Common myeloid progenitor, CD34-positive (primary cell): Measurements from ENCODE around the gene WSCD2.

Source experiments
- CTCF ChIA-PET: fragments of 350-600 bp; sonication (Branson Sonifier 250); formaldehyde crosslinking; loops from one replicate; lab custom pipeline; 2021; ENCODE audit warnings: antibody characterized with exemption; lab: Charles Lee
- POLR2A ChIA-PET: fragments of 350-600 bp; sonication (Branson Sonifier 250); formaldehyde crosslinking; loops from one replicate; lab custom pipeline; 2021; ENCODE audit warnings: antibody characterized with exemption; lab: Charles Lee
- DNase-seq, 3 donors: peaks; one replicate each; pipeline versions ENCODE4 v3.0.0 to v3.0.0-alpha.2; 2013
- H3K27ac ChIP-seq, 2 experiments: 1 replicate in 1 of 2; 2 replicates in 1 of 2; pipeline ENCODE4 v1.7.0; 2013; ENCODE audit warnings: inconsistent platforms in 2 of 2, low read length in 2 of 2, mild to moderate bottlenecking in 2 of 2, low read depth in 1 of 2, moderate library complexity in 1 of 2; ENCODE audit not compliant: severe bottlenecking in 2 of 2, insufficient read depth in 1 of 2, poor library complexity in 1 of 2
- H3K27me3 ChIP-seq, 5 experiments: replicated peaks in 2 of 5; 1 replicate in 3 of 5; 2 replicates in 2 of 5; pipeline versions ENCODE4 v1.6.1 to v1.7.0; 2013; ENCODE audit warnings: low read length in 4 of 5, mild to moderate bottlenecking in 2 of 5, moderate library complexity in 2 of 5, inconsistent platforms in 1 of 5; ENCODE audit not compliant: insufficient read depth in 5 of 5, control insufficient read depth in 4 of 5
- H3K36me3 ChIP-seq, 4 experiments: 1 replicate in 2 of 4; 2 replicates in 2 of 4; pipeline versions ENCODE4 v1.6.1 to v1.7.0; 2013; ENCODE audit warnings: low read length in 3 of 4, control low read depth in 1 of 4, mild to moderate bottlenecking in 1 of 4; ENCODE audit not compliant: control insufficient read depth in 4 of 4, insufficient read depth in 4 of 4
- H3K4me1 ChIP-seq, 4 experiments: 1 replicate in 3 of 4; 2 replicates in 1 of 4; pipeline versions ENCODE4 v1.6.1 to v1.7.1; 2013; ENCODE audit warnings: low read length in 3 of 4, mild to moderate bottlenecking in 3 of 4, control low read depth in 1 of 4, inconsistent platforms in 1 of 4, moderate library complexity in 1 of 4; ENCODE audit not compliant: control insufficient read depth in 4 of 4, insufficient read depth in 4 of 4; ENCODE audit errors: control extremely low read depth in 1 of 4
- H3K4me3 ChIP-seq, 7 experiments: 1 replicate in 4 of 7; 2 replicates in 3 of 7; pipeline versions ENCODE4 v1.5.1 to v1.7.0; 2013; ENCODE audit warnings: mild to moderate bottlenecking in 7 of 7, low read length in 6 of 7, moderate library complexity in 6 of 7, inconsistent platforms in 2 of 7, low read depth in 2 of 7, control low read depth in 1 of 7; ENCODE audit not compliant: insufficient read depth in 4 of 7, control insufficient read depth in 1 of 7; ENCODE audit errors: extremely low read depth in 1 of 7
- H3K9me3 ChIP-seq, 5 experiments: 1 replicate in 4 of 5; 2 replicates in 1 of 5; pipeline versions ENCODE4 v1.6.1 to v1.7.1; 2013; ENCODE audit warnings: low read length in 4 of 5, mild to moderate bottlenecking in 2 of 5, inconsistent platforms in 1 of 5, low read depth in 1 of 5, moderate library complexity in 1 of 5; ENCODE audit not compliant: control insufficient read depth in 4 of 5, insufficient read depth in 2 of 5; ENCODE audit errors: control extremely low read depth in 1 of 5
- WGBS: methylation state at CpG from one replicate; pipeline ENCODE4 v1.1.5; 2013; ENCODE audit not compliant: insufficient coverage; 5-methylcytosine and 5-hydroxymethylcytosine counted together

Gene WSCD2

DNA sequence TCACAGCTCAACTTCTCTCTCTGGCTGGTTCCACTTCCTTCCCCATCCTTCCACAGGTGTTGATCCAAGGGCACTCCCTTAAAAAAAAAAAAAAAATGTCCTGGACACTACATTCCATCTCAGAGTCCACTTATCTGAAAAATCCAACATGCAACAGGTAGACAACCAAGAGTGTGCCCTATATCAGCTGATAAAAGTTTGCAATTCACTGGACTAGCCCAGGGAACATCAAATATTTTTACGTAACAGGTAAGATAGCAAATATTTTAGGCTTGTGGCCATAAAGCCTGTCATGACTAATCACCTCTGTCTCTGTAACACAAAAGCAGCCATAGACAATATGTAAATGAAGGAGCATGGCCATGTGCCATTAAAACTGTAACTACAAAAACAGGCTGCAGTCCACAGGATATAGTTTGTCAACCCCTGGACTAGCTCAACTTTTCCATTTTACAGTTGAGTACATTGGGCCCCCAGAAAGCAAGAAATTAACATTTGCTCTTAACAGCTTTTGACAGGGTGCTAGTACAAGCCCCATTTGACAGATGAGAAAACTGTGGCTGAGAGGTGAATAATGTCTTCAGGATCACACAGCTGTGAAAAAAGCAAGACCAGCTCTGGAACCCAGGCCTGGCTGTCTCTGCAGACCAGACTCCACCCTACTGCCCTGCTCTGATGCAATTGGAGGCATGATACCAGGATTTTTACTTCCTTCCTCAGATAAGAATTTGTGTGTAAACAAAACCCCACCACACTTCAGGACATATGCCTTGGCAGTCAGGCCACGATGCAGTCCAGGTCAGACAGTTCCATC, 141.2 kb downstream of the WSCD2 start:
- WGBS, result 45% methylated on average over 2 of the region's 2 CpGs
- peaks cover 0 to 20% (median 11%) of the 10 kb centered on the region in 4 experiments for H3K4me1 ChIP-seq
- ChIA-PET POLR2A (interaction anchor here (0.6 kb wide), 1 partner anchor 13 kb away, joined by 3 read pairs; no protein-coding TSS in a partner anchor), CTCF (interaction anchor here (0.7 to 1.9 kb wide), 7 partner anchors 9 to 187 kb away, joined by 3 to 6 read pairs (median 3); no protein-coding TSS in a partner anchor)
- DNase-seq, result peak in 1 of 3 donors; percentile 21
- no peaks in the 10 kb centered on the region for H3K36me3 ChIP-seq
- H3K27me3 ChIP-seq, result no peaks in the 10 kb centered on the region
- peaks cover 0 to 8% (median 0%) of the 10 kb centered on the region in 5 experiments for H3K9me3 ChIP-seq
- no peak overlapping the region for H3K4me3 ChIP-seq
- H3K27ac ChIP-seq, result no peak overlapping the region

- Histone ChIP-seq H3K9me3 (peaks cover 0 to 8% (median 0%) of the 10 kb centered on the region in 5 experiments), H3K27ac (no peak overlapping the region), H3K36me3 (no peaks in the 10 kb centered on the region), H3K27me3 (no peaks in the 10 kb centered on the region), H3K4me3 (no peak overlapping the region), H3K4me1 (peaks cover 0 to 20% (median 11%) of the 10 kb centered on the region in 4 experiments)
- POLR2A ChIA-PET, result no interaction called here
- CTCF ChIA-PET, result interaction anchor here (1.0 to 1.9 kb wide), 3 partner anchors 8 to 100 kb away, joined by 3 to 5 read pairs (median 4); no protein-coding TSS in a partner anchor
- WGBS, result 90% methylated on average over 2 of the region's 2 CpGs
- DNase-seq, result no peak
Observed at GRCh38 chr12:108270849-108271143, 141.7 kb downstream of the WSCD2 start.

DNA sequence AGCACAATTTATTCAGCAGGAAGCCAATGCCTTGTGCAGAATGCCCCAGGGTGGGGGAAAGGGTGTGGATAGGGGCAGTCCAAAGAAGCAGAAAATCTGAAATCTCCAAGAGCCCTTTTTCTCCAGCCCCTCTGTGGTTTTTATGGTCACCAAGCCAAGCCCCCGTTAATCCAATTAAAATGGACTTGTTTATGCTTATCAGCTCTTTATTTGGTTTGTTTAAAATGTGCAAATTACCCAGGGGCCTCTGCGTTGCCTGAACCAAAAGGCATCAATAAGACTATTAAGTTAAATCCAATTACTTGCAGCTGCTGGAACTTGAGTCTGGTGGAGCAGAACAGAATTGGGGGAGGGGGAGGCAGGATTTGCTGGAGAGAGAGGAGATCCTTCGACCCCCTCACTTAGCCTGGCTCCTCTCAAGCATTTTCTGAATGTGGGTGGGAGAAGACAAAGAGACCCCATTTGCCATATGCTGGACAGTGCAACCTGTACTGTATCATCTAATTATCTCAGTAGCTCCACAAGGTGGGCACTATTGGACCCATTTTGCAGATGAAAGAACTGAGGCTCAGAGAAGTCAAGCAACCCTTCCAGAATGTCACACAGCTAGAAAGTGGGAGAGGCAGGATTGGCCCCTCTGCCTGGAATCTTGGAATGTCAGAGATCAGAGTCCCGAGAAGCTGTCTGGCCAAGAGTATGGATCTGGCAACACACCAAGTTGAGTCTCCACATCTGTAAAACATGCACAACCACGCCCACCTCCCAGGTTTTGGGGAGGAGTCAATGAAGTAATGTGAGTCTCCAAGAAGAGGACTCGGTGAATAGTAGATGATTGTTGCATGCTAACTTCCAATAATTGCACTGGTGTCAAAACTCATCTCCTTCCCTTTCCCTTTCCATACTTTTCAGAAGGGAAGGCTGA, 143.1 kb downstream of the WSCD2 start:
- H3K27ac ChIP-seq, result no peak overlapping the region
- H3K9me3 ChIP-seq, result peaks cover 0 to 8% (median 0%) of the 10 kb centered on the region in 5 experiments
- H3K4me3 ChIP-seq, result no peak overlapping the region
- ChIA-PET CTCF (interaction anchor here (0.7 to 1.4 kb wide), 2 partner anchors 42 to 63 kb away, joined by 3 read pairs; no protein-coding TSS in a partner anchor), POLR2A (no interaction called here)
- H3K27me3 ChIP-seq, result no peaks in the 10 kb centered on the region
- no peaks in the 10 kb centered on the region for H3K36me3 ChIP-seq
- WGBS, result 100% methylated on average over 2 of the region's 6 CpGs
- peaks cover 0 to 20% (median 11%) of the 10 kb centered on the region in 4 experiments for H3K4me1 ChIP-seq
- no peak for DNase-seq

GRCh38 chr12:108273217-108273616, 144.1 kb downstream of the WSCD2 start:
- Histone ChIP-seq H3K4me1 (peaks cover 0 to 17% (median 11%) of the 10 kb centered on the region in 4 experiments), H3K27ac (no peak overlapping the region), H3K9me3 (peaks cover 0 to 6% (median 0%) of the 10 kb centered on the region in 5 experiments), H3K36me3 (no peaks in the 10 kb centered on the region), H3K4me3 (no peak overlapping the region), H3K27me3 (no peaks in the 10 kb centered on the region)
- ChIA-PET POLR2A (no interaction called here), CTCF (interaction anchor here (0.8 to 1.4 kb wide), 2 partner anchors 30 to 41 kb away, joined by 3 read pairs; no protein-coding TSS in a partner anchor)
- no peak for DNase-seq
- WGBS, result 100% methylated on average over 1 of the region's 2 CpGs

DNA sequence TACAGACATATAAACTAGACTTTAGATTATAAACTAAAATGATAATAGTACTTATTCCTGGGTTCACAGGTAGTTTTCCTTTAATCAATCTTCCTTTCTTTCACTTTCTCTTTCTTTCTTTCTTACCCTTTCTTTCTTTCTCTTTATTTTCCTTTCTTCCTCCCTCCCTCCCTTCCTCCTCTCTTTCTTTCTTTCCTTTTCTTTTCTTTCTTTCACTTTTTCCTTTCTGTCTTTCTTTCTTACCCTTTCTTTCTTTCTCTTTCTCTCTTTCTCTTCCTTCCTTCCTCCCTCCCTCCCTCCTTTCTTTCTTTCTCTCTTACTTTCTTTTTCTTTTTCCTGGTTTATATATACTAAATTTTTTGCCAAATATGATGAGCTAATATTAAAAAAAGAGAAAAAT, 148.5 kb downstream of the WSCD2 start:
- DNase-seq, result no peak
- peaks cover 2 to 17% (median 13%) of the 10 kb centered on the region in 4 experiments for H3K4me1 ChIP-seq
- H3K9me3 ChIP-seq, result peaks cover 0 to 6% (median 0%) of the 10 kb centered on the region in 5 experiments
- no peak overlapping the region for H3K27ac ChIP-seq
- H3K36me3 ChIP-seq, result no peaks in the 10 kb centered on the region
- no peaks in the 10 kb centered on the region for H3K27me3 ChIP-seq
- ChIA-PET POLR2A (no interaction called here), CTCF (interaction anchor here (0.6 kb wide), 1 partner anchor 208 kb away, joined by 3 read pairs; no protein-coding TSS in a partner anchor)
- H3K4me3 ChIP-seq, result no peak overlapping the region

- 17% methylated on average over 1 of the region's 2 CpGs for whole genome bisulfite sequencing
- no peaks in the 10 kb centered on the region for H3K9me3 ChIP-seq
- peak overlapping the region in 3 of 7 experiments; percentile 19 to 34 (median 33) for H3K4me3 ChIP-seq
- H3K36me3 ChIP-seq, result no peaks in the 10 kb centered on the region
- ChIA-PET POLR2A (no interaction called here), CTCF (interaction anchor here (1.5 kb wide), 1 partner anchor 31 kb away, joined by 5 read pairs; no protein-coding TSS in a partner anchor)
- H3K4me1 ChIP-seq, result peaks cover 5 to 37% (median 32%) of the 10 kb centered on the region in 4 experiments
- no peak for DNase-seq
- no peaks in the 10 kb centered on the region for H3K27me3 ChIP-seq
- no peak overlapping the region for H3K27ac ChIP-seq
Observed at GRCh38 chr12:108282160-108282559, 153.1 kb downstream of the WSCD2 start.
